RWPE2 (cell line): Measurements from ENCODE around the gene ABCA12.
A peak's percentile ranks its signal among the peaks of the same experiment; 100 is the strongest.

Experiments used
- ATAC-seq: fragments of 200-7000 bp; cut with Tn5 transposase; 3 replicates; pipeline ENCODE4 v1.9.1; 2021; ENCODE audit warnings: low read depth
- DNase-seq: peaks from one replicate; pipeline ENCODE4 v3.0.0-alpha.2; 2020; ENCODE audit warnings: low spot score
- H3K27ac ChIP-seq: fragments of 450-650 bp; 2 replicates; pipeline ENCODE4 v1.5.1; 2017; ENCODE audit warnings: mild to moderate bottlenecking; ENCODE audit not compliant: poor library complexity, severe bottlenecking
- H3K27me3 ChIP-seq: fragments of 250-450 bp; sonication (Bioruptor Pico); 2 replicates; pipeline ENCODE4 v1.5.1; 2021; ENCODE audit warnings: mild to moderate bottlenecking, moderate library complexity; ENCODE audit not compliant: insufficient read depth, poor library complexity, severe bottlenecking
- H3K36me3 ChIP-seq: fragments of 250-450 bp; sonication (Bioruptor Pico); 2 replicates; pipeline ENCODE4 v1.5.1; 2020; ENCODE audit warnings: low read depth, mild to moderate bottlenecking, moderate library complexity
- H3K4me1 ChIP-seq: fragments of 250-450 bp; sonication (Bioruptor Pico); 2 replicates; pipeline ENCODE4 v1.5.1; 2021; ENCODE audit warnings: mild to moderate bottlenecking, moderate library complexity; ENCODE audit not compliant: insufficient read depth, poor library complexity, severe bottlenecking
- H3K4me3 ChIP-seq: fragments of 250-450 bp; sonication (Bioruptor Pico); 2 replicates; pipeline ENCODE4 v1.5.1; 2021; ENCODE audit warnings: mild to moderate bottlenecking, moderate library complexity; ENCODE audit not compliant: severe bottlenecking
- H3K9me3 ChIP-seq: fragments of 250-450 bp; sonication (Bioruptor Pico); 2 replicates; pipeline ENCODE4 v1.5.1; 2021; ENCODE audit warnings: mild to moderate bottlenecking, moderate library complexity; ENCODE audit not compliant: severe bottlenecking
- TF ChIP-seq, protein P1 (sequence below): fragments of 450-650 bp; IDR thresholded peaks from one replicate; pipeline ENCODE4 v1.5.1; 2017; ENCODE audit warnings: mild to moderate bottlenecking, moderate library complexity; ENCODE audit not compliant: poor library complexity, severe bottlenecking

Gene ABCA12

DNA sequence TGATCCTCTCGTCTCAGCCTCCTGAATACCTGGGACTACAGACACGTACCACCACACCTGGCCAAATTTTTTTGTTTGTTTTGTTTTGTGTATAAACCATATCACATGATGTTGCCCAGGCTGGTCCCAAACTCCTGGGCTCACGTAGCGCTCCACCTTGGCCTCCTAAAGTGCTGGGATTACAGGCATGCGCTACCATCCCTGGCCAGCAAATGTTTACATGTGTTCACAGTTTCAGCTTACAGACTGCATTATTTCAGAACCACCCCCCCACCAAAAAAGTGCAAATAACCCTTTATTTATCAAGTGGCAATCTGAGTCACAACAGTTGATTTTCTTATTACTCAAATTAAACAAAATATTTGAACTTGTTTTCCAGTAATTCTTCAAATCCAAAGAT is 54.3 kb downstream of the ABCA12 start:
- Histone ChIP-seq H3K4me3 (no peak overlapping the region), H3K27ac (no peak overlapping the region), H3K27me3 (no peaks in the 10 kb centered on the region), H3K4me1 (no peaks in the 10 kb centered on the region), H3K36me3 (no peaks in the 10 kb centered on the region), H3K9me3 (no peaks in the 10 kb centered on the region)
- TF ChIP-seq, protein P1, sequence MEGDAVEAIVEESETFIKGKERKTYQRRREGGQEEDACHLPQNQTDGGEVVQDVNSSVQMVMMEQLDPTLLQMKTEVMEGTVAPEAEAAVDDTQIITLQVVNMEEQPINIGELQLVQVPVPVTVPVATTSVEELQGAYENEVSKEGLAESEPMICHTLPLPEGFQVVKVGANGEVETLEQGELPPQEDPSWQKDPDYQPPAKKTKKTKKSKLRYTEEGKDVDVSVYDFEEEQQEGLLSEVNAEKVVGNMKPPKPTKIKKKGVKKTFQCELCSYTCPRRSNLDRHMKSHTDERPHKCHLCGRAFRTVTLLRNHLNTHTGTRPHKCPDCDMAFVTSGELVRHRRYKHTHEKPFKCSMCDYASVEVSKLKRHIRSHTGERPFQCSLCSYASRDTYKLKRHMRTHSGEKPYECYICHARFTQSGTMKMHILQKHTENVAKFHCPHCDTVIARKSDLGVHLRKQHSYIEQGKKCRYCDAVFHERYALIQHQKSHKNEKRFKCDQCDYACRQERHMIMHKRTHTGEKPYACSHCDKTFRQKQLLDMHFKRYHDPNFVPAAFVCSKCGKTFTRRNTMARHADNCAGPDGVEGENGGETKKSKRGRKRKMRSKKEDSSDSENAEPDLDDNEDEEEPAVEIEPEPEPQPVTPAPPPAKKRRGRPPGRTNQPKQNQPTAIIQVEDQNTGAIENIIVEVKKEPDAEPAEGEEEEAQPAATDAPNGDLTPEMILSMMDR: no peak
- ATAC-seq: no peak
- DNase-seq: no peak

DNA sequence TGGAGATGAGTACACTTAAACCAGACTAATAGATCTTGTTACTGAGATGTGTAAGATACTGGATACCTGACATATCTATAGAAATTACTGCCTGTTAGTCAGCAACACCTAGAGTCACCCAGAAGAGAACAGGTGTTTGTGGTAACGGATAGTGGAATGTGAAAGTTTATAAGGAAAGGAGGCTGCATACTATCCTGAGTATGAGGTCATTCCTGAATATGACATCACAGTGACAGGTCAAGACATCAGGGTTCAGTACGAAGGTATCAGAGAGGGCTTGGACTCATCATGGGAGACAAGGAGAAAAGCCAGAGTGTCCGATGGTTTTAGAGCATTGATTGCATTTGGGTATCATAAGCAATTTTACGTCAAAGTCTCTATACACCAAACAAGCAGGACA is 55.3 kb downstream of the ABCA12 start:
- TF ChIP-seq, protein P1: no peak
- H3K9me3 ChIP-seq: no peaks in the 10 kb centered on the region
- no peaks in the 10 kb centered on the region for H3K36me3 ChIP-seq
- DNase-seq (no peak), ATAC-seq (no peak)
- no peak overlapping the region for H3K4me3 ChIP-seq
- H3K4me1 ChIP-seq: no peaks in the 10 kb centered on the region
- H3K27ac ChIP-seq: no peak overlapping the region
- H3K27me3 ChIP-seq: no peaks in the 10 kb centered on the region

DNA sequence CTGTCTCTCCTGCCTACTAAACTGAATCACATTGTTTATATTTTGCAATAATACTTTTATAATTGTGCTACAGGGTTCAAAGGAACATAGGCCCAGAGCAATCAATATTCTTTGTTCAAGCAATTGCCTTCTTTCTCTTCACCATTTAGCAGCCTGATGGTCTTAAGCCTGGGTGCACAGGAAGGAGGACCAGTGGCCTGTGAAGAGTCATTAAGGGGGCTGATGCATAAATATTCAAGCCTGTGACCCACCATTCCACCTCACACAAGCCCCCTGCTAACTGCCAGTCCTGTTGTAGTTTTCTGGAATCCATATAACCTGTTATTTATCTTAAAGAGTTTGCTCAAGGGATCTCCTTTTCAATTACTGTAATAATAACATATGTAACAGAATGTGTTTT is 56.0 kb downstream of the ABCA12 start:
- Histone ChIP-seq H3K36me3 (no peaks in the 10 kb centered on the region), H3K27me3 (no peaks in the 10 kb centered on the region), H3K9me3 (no peaks in the 10 kb centered on the region), H3K4me1 (no peaks in the 10 kb centered on the region), H3K4me3 (no peak overlapping the region), H3K27ac (no peak overlapping the region)
- no peak for ATAC-seq
- DNase-seq: no peak
- TF ChIP-seq, protein P1: no peak

DNA sequence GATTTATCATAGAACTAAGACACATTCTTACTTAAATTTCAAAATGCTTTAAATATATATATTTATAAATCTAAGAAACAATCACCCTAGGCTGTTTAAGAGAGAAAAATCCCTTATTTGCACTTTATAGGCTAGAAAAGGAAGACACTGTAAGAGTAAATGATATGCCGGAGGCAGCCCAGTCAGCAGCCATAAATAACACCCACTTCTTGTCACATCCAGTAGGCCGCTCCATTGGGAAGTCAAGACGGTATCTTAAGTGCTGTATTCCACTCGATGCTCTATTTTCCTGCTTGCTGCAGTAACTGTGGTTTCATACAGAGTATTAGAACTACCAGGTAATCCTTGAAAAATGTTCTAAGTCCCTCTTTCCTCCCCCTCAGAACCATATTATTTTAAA is 57.9 kb downstream of the ABCA12 start:
- Histone ChIP-seq H3K4me3 (no peak overlapping the region), H3K27ac (no peak overlapping the region), H3K4me1 (no peaks in the 10 kb centered on the region), H3K36me3 (no peaks in the 10 kb centered on the region), H3K27me3 (no peaks in the 10 kb centered on the region), H3K9me3 (no peaks in the 10 kb centered on the region)
- DNase-seq (no peak), ATAC-seq (no peak)
- TF ChIP-seq, protein P1: no peak

DNA sequence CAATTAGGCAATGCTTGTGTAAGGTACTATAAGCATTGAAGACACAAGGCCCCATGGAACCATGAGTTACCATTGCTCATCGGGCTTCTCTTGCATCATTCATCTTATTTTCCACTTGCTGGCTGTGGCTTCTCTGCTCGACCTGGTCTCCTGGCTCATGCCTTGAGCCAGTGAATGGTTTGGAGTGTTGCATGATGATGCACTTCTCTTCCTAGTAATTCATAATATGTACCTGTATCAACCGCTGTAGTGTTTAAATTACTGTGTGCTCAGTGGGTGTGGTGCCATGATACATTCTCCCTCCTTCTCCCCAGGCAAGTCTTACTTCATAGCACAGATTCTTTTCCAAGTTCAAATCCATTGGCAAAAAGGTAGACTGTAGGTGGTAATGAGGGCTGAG is 66.8 kb downstream of the ABCA12 start:
- Histone ChIP-seq H3K27ac (no peak overlapping the region), H3K9me3 (no peaks in the 10 kb centered on the region), H3K27me3 (no peaks in the 10 kb centered on the region), H3K36me3 (no peaks in the 10 kb centered on the region), H3K4me1 (no peaks in the 10 kb centered on the region), H3K4me3 (no peak overlapping the region)
- DNase-seq (no peak), ATAC-seq (peak; percentile 91)
- TF ChIP-seq, protein P1: no peak
